Femur (tissue), 1 donor: ENCODE measurements around the gene ANO2.

Experiments
- DNase-seq: peaks from one replicate; pipeline ENCODE4 v3.0.0-alpha.2; 2017

ANO2 gene

DNA sequence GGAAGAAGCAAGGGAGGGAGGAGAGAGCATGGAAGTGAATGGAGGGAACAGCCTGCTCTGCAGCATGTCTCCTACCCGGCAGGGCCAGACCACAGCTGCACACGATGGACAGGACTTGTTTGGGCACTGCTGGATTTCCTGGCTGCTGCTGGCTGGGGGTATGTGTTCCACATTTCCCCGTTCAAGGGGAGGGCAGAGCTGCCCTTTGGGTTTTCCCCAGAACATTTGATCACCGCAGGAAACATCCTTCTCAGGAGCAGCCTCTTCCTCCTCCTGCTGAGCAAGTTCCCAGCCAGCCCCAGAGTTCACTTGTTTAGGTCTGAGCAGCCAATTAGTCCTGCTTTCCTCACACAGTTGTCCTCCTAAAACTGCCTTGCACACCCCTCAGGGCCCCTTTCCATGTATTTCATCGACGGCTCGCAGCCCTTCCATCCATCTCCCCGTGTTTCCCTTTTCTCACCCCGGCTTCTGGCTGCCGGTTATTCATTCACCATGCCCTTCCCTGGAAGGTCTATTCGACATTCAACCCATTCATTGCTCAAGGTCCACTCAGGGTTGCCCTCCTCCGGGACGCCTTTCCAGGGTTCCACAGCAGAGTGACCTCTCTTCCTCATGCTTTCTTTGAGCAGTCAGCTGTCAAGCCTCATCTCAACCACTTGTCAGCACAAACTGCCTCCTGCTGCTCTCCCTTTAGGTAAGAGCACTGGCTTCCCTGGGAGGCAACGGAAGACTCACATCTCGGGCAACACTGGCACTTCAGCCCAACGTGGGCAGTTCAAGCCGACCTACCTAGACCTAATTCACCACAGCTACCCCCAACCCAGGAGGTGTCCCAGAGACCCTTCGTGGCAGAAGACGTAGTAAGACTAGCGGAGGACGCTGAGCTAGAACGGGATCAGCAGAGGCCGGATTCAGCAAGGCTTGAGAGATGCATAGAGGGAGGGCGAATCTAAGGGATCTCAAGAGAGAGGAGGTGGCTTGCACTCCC is 20.1 kb upstream of the ANO2 start:
- no peak for DNase-seq

DNA sequence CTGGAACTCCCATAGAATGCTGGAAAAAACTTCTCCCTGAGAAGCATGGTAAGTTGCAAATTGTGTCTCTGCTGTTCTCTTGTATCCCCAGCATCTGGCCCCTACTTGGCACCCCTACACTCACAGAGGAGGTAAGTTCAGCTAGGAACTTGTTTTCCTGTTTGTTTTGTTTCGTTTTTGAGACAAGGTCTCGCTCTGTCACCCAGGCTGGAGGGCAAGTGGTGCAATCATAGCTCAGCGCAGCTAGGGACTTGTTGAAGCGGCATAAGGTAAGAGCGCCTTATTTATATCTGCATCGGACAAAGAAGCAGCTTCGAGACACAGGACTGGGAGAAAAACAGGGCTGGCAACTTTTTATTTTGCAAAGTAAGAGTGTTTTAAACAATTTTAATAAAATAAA is 18.5 kb upstream of the ANO2 start:
- DNase-seq: no peak

DNA sequence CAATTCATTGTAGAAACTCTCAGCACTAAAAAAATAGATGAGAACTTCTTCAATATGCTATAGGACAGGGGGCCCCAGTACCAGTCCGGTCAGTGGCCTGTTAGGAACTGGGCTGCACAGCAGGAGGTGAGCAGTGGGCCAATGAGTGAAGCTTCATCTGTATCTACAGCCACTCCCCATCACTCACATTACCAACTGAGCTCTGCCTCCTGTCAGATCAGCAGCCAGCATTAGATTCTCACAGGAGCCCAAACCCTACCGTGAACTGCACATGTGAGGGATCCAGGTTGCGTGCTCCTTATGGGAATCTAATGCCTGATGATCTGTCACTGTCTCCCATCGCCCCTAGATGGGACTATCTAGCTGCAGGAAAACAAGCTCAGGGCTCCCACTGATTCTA is 15.7 kb upstream of the ANO2 start:
- DNase-seq: no peak

DNA sequence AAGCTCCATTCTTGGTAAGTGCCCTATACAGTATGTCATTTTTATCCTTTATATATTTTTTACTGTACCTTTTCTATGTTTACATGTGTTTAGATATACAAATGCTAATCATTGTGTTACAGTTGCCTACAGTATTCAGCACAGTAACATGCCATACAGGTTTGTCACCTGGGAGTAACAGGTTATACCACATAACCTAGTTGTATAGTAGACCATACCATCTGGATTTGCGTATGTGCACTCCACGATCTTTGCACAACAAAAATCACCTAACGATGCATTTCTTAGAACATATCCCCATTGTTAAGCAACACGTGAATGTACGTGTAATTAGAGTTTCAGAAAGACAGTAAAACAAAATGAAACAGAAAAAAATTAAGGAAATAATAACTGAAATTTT is 11.9 kb upstream of the ANO2 start:
- DNase-seq: no peak

DNA sequence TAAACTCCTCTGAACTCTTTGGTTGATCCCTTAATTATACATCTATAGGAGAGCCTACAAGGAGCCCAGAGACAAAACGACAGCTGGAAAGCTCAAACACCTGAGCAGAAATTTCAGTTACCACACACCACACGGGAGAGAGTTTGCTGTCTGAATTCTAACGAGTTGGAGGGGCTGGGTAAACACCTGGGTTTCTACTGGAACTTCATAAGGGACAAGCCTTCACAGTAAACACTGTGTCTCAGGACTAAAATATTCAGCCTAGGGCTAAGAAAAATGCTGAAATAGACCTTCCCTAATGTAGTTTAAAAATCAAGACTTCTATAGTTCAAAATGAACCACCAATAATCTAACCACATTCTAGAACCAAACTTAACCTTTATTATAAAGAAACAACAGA is 9.6 kb upstream of the ANO2 start:
- DNase-seq: no peak

DNA sequence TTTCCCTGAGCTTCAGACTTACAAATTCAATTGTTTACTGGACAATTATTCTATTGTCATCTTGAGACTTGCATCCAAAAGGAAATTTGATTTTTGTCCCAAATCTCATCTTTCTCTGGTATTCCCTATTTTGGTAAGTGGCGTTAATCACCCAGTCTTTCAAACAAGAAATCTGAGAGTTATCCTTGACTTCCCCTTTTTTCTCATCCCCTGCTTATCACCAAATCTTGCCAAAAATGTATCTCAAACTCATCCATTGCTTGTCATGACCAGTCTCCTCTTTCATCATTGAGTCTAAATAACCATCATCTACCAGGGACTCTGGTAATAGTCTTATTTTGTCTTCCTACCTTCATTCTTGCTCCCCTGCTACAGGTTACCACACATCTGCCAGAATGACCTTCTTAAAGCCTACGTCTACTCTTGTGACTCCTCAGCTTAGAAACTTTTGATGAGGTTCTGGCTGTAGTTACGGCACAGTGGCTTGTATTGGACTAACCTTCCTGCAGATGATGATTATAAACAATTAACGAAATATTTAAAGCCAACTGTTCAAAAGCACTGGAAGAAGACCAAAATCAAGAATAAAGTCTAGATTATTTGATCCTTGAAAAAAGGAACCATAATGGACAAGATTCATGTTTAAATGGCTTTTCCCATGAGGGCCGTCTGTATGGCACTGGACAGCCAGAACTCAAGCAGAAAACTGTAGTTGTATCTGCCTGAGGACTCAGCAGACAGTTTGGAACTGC is 9.0 kb upstream of the ANO2 start:
- DNase-seq: no peak

DNA sequence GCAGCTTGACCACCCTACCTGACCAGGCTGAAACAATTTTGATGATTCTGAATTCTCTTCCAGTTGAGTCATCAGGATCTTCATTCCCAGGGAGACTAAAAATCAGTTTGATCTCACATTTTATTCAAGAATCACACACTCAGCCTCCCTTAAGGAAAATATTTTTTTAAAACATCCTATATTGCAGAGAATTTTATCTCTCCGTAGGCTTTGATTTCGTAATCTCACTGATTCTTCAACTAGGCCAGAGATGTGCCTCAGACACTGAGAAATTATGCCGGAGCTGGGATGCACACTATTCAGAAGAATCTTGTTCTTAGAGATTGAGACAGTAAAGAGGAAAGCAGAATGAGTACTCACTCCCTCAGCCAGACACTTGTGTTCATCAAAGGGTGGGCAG is 7.0 kb upstream of the ANO2 start:
- DNase-seq: no peak

DNA sequence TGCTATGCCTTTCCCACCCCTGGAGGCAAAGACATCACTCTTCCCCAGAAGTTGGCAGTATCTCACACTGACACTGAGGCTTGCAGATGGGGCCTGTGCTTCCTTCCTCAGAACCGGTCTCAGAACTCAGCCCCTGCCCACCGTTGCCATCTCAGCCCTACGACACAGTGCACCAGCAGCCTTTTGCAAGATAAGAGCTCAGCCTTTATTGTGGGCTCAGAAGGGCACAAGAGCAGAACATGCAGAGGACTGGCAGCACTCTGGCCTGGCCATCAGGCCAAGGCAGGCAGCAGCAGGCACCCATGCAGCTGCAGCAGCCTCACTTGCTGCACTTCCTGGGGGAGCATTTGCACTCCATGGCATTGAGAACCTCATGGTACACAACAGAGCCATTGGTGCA is 3.6 kb upstream of the ANO2 start:
- no peak for DNase-seq

DNA sequence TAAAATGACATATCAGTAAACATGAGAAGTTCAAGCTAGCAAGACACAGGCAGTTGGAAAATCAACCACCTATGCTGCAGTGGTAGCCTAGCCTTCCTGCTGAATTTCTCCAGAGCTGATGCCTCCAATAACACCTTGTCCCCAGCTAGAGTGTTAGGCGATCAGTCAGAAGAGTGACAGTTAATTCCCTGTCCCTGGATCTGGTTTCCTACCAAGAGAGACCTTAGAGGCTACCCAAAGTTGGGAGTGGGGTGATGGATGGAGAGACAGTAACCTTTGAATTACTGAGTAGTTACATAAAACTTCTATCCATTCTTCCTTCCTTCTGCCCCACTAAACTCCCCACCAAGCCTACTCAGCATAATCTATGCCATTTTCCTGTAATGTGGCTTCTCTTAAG is 1.9 kb upstream of the ANO2 start:
- DNase-seq: no peak

DNA sequence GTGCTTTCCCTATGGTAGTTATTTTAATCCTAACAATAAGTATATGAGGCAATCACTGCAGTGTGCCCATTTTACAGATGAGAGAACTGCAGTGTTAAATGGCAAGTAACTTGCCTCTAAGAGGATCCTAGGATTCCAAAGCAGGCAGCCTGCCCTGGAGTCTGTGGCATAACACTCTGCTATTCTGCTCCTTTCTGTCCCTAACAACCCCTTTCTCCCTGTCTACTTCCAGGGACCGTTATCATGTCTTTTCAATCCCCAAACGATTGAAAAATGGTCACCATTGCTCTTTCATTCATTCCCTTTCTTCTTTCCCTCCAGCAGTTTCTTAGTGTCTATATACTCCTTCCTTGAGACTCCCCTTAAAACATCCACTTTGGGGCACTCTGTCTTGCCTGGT is 1.3 kb upstream of the ANO2 start:
- DNase-seq: no peak

DNA sequence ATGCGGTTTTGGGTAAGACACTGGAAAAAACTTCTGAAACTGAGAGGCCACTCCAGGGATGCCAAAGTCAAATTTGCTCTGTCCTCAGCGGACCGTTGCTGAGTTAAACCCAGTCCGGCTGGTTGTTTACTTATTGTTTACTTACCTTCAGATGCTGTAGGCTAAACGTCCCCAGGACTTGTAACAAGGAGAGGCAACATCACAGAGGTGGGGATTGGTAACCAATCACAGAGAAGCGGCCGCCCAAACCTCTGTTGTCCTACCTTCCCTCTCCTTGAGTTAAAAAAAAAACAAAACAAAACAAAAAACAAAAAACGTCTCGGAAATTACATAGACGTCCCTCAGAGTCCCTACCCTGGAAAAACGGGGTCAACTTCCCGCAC is 380 bp downstream of the ANO2 start:
- DNase-seq: no peak

DNA sequence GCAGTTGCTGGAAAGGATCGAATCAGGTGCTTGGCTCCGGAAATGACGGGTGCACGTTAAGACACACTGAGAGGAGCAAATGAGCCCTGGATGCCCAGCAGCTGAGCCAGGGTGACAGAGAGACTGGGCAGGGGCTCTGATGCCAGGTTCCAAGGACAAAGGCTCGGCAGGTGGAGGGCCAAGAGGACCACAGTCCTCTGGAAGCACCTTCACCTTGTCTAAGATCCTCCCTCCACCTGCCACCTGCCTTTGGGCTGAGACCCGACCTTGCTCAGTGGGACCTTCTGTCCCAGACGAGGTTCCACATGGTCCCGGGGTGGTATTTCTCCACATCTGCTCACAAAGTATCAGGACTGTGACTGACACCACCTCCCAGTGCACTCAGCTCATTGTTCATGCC is 1.0 kb downstream of the ANO2 start:
- no peak for DNase-seq

DNA sequence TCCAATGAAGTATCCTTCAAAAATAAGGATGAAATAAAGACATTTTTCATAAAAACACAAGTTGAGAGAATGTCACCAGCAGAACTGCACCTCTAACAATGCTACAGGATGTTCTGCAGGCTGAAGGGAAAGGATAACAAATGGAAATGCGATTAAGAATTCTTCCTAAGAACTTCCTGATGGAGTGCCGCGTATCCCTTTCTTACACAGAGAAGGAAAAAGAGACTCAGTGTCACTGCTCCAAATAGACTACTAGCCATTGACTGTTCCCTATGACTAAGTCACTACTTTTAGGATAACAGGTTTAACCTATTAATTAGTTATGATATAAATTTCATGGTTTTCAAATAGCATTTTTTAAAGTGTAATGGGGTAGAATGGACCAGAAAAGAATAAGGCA is 3.2 kb downstream of the ANO2 start:
- no peak for DNase-seq

DNA sequence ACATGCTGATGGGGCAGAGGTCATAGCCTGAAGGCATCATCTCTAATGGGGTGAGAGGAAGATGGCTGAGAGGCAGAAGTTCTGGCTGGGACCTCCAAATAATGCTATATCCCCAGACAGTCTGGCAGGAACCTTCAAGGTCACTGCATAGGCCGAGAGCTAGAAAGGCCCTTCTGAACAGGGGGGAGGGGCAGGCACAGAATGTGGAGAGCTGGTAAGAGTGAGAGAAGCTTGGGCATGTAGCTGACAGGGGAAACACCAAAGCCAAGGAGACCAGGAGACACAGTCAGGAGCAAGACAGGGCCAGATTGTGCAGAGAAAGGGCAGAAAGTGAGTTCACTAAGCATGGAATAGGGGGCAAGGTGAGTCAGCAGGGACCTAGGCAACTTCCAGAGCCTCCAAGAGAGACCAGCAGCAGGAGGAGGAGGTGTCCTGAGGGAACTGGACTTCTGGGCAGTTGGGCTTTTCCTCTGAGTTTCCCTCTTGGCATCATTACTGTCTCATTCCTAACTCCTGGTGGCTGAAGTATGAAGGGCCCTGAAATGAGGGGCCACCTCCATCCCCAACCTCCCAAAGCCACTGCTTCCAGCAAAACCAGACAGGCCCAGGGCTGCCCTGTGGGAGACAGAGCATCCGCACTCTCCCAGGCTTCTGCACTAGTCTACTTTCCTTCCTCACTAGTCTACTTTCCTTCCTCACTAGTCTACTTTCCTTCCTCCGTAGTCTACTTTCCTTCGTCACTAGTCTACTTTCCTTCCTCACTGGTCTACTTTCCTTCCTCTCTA is 17.1 kb downstream of the ANO2 start:
- DNase-seq: no peak

DNA sequence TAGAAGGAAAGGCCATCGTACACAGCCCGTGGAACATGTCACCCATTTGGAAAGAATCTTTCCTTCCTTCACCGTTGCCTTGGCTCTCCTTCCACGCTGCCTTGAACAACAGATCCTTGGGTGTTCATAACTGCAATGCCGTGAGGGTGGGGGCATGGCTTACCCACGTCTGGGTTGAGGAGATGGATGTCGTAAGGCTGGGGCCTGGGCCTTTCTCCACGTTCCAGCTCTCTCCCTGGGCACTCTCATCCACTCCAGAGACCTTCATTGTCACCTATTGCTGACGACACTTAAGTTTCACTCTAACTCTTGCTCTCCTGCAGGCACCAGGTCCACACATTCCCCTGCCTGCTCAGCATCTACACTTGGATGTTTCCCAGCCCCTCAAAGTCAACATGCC is 19.4 kb downstream of the ANO2 start:
- DNase-seq: no peak

DNA sequence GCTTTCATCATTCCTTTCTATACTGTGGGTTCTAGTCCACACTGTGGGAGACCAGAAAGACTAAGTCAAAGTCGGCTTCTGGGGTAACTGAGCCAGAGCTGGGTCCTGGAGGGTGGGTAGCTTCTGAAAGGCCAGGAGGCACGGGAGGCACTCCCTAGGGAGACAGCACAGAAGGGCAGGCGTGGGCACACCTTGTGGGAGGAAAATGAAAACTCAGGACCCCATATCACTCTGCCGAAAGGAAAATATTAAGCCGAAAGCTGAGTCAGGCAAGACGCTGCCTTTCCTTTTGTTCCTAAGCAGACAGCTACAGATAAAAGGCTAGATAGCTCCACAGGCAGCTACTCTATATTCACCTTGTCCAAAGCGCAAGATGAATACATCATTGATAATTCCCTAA is 20.7 kb downstream of the ANO2 start:
- DNase-seq: no peak

DNA sequence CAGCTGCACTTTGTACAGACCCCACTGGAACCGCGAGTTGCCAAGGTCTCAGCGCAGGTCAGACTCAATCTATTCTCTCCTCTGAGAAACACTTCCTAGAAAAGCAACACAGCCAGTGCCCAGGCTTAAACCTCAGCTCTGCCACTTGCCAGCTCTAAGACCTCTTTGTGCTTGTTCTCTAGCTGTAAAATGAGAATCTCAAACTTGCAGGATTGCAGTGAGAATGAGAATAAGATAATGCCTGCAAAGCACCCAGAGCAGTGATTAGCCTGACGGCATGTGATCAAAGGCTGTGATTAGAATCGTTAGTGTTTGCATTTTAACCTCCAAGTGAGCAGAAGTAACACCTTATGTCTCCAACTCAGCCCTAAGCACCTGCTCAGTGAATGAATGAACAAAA is 21.3 kb downstream of the ANO2 start:
- no peak for DNase-seq

DNA sequence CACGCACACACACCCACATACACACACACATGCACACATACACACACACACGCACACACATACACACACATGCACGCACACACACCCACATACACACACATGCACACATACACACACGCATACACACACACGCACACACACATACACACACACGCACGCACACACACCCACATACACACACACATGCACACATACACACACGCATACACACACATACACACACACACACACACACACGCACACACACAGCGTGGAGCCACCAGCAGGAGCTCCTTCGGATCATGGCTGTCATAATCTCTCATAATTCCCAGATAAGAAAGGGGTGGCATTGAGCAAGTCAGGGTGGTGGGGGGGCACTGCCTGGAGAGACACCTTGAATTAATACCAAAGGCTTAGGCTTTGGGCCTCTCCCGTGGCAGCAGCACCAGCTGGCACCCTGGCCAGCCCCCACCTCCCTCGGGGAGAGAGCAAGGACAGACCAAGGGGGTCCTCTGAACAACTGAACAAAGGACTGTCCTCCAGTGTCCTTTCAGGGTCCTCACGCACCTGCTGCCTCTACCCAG is 21.9 kb downstream of the ANO2 start:
- no peak for DNase-seq

DNA sequence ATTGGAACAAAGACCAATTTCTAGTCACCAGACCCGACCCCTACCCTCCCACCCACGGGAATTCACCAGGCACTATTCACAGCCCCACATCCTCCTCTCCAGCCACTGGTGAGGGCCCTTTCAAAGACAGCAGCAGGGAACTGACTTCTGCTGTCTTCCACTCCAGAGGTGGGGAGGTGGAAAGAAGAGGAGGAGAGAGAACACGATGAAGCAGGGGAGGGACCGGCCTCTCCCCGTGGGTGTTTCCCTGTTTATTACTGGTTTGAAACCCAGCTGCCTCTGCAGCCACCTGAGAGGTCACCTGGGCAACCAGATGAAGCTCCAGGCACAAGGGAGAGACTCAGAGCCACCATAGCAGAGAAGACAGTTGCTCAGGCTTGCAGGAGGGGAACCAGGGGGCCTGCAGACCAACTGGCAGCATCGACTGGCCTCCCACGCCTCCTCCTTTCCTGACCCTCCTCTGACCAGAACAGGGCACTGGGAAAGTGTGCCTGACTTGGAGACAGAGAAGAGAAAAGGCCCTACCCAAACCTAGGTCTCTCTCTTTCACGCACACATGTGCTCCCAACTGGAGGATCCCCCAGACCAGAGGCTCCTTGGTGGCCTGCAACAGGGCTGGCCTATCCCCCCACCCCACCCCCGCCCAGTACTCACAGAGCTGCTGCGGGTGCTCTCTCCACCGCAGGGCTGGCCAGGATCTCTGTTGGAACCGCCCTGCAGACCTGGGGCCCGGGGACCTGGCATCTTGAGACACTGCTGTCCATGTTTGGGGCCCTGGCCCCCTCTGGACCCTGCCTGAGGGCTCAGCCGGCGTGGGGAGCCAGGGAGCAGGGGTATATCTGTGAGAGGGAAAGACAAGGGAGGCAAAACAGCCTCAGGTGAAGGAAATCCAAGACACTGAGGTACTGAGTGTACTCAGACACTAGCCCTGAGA is 22.8 kb downstream of the ANO2 start:
- DNase-seq: no peak

DNA sequence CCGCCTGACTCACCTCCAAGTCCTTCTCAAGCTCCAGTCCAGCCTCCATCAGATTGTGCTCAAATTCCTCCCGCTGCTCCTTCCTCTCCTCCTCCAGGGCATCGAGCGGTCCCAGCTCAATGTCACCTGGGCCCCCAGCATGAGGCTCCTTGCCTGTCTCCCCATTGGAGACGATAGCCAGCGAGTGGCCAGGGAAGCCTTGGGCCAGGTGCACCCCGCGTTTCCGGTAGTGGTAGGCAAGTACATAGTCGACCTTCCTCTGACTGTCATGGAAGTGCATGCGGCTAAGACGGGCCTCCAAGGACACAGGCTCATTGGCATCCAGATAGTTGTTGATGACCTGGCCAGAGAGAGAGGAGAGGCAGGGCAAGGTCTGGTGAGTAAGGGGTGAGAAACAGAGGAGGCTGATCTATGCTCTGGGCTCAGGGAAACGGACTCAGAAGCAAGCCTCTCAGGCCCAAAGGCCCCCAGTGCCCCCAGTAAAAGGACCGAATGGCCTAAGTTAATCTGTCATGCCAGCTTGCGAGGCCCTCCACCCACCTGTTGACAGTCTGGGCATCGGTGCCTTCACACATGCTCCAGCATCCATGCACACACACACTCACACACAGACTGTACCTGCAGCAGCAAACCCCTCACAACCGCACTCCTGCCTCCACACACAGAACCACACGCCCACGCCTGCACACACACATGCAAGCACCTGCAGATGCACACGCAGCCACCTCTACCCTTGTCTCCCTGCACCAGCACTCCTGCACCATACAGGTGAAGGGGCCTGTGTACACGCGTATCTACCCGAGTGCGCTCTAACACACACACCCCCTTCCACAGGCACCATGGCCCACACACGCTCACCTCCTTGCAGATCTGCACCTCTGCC is 23.8 kb downstream of the ANO2 start:
- no peak for DNase-seq

DNA sequence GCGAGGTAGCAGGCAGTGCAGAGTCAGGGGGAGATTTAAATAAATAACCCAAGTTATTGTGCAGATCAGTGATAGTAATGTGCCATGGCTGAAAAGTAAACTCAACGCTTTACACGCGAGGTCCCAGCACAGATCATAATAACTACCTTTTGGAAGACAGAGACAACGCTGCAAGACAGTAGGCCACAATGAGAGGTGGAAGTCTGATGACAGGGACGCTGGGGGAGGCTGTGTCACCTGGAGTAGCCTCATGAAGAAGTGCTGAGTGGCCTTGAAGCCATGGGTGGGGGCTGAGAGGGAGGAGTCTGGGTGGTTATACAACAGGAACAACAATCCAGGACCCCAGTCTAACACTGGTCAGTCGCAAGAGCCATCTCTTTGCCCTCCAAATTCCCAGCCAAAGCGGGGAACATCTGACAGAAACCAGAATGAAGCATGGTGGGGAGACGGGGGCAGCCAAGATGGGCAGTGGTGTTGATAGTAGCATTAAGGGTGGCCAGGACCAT is 28.2 kb downstream of the ANO2 start:
- no peak for DNase-seq
